Panc1 (cell line): ENCODE measurements around the gene KIF23. TPM values are rescaled to one million over a fixed set of nuclear protein-coding genes. Genes with fewer than 3 reads are reported as not detected.

Source experiments
- ATAC-seq: fragments of 200-7000 bp; cut with Tn5 transposase; 2 replicates; pipeline ENCODE4 v1.9.1; 2020; ENCODE audit warnings: mild to moderate bottlenecking, moderate library complexity
- BruUV-seq: library from RNA; stranded (reverse); fragments of 400-500 nt; replicated peaks from 2 replicates; lab custom pipeline; 2021; lab: Mats Ljungman, UMichigan
- CTCF ChIA-PET: fragments of 300-600 bp; sonication (Branson Sonifier 250); formaldehyde crosslinking; loops from one replicate; lab custom pipeline; 2022; ENCODE audit warnings: antibody characterized with exemption; lab: Charles Lee
- POLR2A ChIA-PET: fragments of 300-600 bp; sonication (Branson Sonifier 250); formaldehyde crosslinking; loops from one replicate; lab custom pipeline; 2022; ENCODE audit warnings: antibody characterized with exemption; lab: Charles Lee
- DNase-seq: peaks from one replicate; pipeline ENCODE4 v3.0.0-alpha.2; 2010; ENCODE audit warnings: low read depth, low spot score
- H3K27ac ChIP-seq: 2 replicates; pipeline ENCODE4 v1.5.1; 2011; ENCODE audit warnings: mild to moderate bottlenecking, low read length, inconsistent platforms
- H3K27me3 ChIP-seq: fragments of 200-500 bp; sonication (Bioruptor generic); 2 replicates; pipeline ENCODE4 v1.6.0; 2014; ENCODE audit warnings: low read length, inconsistent platforms; ENCODE audit not compliant: control insufficient read depth, insufficient read depth
- H3K36me3 ChIP-seq: fragments of 200-500 bp; sonication (Bioruptor generic); 2 replicates; pipeline ENCODE4 v1.5.1; 2014; ENCODE audit warnings: inconsistent platforms, mild to moderate bottlenecking, low read length, moderate library complexity; ENCODE audit not compliant: control insufficient read depth, insufficient read depth
- H3K4me1 ChIP-seq: 2 replicates; pipeline ENCODE4 v1.5.1; 2011; ENCODE audit warnings: inconsistent platforms, mild to moderate bottlenecking, low read length, moderate library complexity; ENCODE audit not compliant: control insufficient read depth, insufficient read depth
- H3K4me3 ChIP-seq, 2 experiments: 2 replicates each; pipeline ENCODE4 v1.5.1; 2011 to 2012; ENCODE audit warnings: low read depth in 2 of 2, low read length in 2 of 2, mild to moderate bottlenecking in 2 of 2, inconsistent platforms in 1 of 2, moderate library complexity in 1 of 2
- H3K9me3 ChIP-seq: fragments of 200-500 bp; sonication (Bioruptor generic); 2 replicates; pipeline ENCODE4 v1.5.1; 2014; ENCODE audit warnings: low read depth, mild to moderate bottlenecking, inconsistent platforms, low read length, moderate library complexity; ENCODE audit not compliant: control insufficient read depth, insufficient read depth
- CTCF ChIP-seq: fragments of 450-650 bp; IDR thresholded peaks from 2 replicates; pipeline ENCODE4 v1.5.1; 2017; ENCODE audit warnings: mild to moderate bottlenecking
- POLR2AphosphoS5 ChIP-seq: IDR thresholded peaks from 2 replicates; pipeline ENCODE4 v1.6.1; 2012; ENCODE audit warnings: mild to moderate bottlenecking, low read depth, low read length, moderate library complexity
- REST ChIP-seq, 2 experiments: IDR thresholded peaks; 2 replicates each; pipeline ENCODE4 v1.6.1; 2011 to 2012; ENCODE audit warnings: low read depth in 2 of 2, control low read depth in 1 of 2, low read length in 1 of 2, mild to moderate bottlenecking in 1 of 2, moderate library complexity in 1 of 2; ENCODE audit not compliant: insufficient read depth in 1 of 2
- SIN3A ChIP-seq: IDR thresholded peaks from 2 replicates; pipeline ENCODE4 v1.6.1; 2012; ENCODE audit warnings: low read depth, mild to moderate bottlenecking, low read length, moderate library complexity, borderline replicate concordance; ENCODE audit not compliant: insufficient read depth
- TCF7L2 ChIP-seq: IDR thresholded peaks from 2 replicates; pipeline ENCODE4 v1.6.1; 2011; ENCODE audit warnings: mild to moderate bottlenecking, low read depth, low read length, inconsistent platforms
- in situ Hi-C: cut with HindIII; loops from 2 replicates; pipeline ENCODE4 v1.10.0; 2016; ENCODE audit warnings: low sequenced_read_pairs, low pct_unique_long_range_greater_than_20kb
- intact Hi-C: fragments of 100-400 bp; cut with micrococcal nuclease; formaldehyde crosslinking; loops from one replicate; pipeline ENCODE4 v1.10.0; 2022; ENCODE audit not compliant: unreplicated experiment
- total RNA-seq: library from RNA; stranded (reverse); gene quantifications from one replicate; pipeline ENCODE4 v1.2.1, GENCODE V29; 2021; ENCODE audit not compliant: unreplicated experiment

KIF23 gene
- total RNA-seq, 1 experiment from 2014 or later: 82.5 TPM

GRCh38 chr15:69400850-69401249 lies 13.3 kb upstream of the KIF23 start:
- BruUV-seq: no TSS peak

DNA sequence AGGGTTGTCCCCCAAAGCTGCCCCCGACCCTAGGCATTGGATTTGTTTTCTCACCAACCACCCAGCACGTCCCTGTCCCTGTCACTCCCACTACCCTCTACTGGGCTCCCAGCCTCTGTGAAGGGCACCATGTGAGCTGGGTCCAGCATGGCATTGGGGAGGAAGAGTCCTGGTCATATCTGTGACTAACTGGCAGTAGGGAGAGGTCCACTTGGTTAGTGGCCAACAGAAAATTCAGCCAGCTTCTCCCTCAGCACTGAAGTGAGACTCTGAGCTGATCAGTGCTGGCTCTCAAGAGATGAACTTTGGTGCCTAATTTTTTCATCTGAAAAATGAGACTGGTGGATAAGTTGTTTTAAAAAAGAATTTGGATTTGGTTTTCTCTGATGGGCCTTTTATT lies 11.3 kb upstream of the KIF23 start:
- no peak overlapping the region for H3K4me3 ChIP-seq
- ChIA-PET CTCF (no interaction called here), POLR2A (no interaction called here)
- H3K27me3 ChIP-seq: no peaks in the 10 kb centered on the region
- intact Hi-C loops (no loop called here), in situ Hi-C loops (no loop called here)
- ATAC-seq (no peak), DNase-seq (no peak)
- H3K4me1 ChIP-seq: 0 out of 2 replicates have a peak, but pooled peaks cover 3% of the 10 kb centered on the region
- no TSS peak for BruUV-seq
- H3K36me3 ChIP-seq: no peaks in the 10 kb centered on the region
- TF ChIP-seq REST (IDR thresholded peaks at IDR 0.05; ENCODE audit: insufficient read depth in 1 of 2, low read depth in 2 of 2, low read length in 1 of 2) (no peak), POLR2AphosphoS5 (no peak), TCF7L2 (no peak), CTCF (no peak), SIN3A (no peak)
- H3K9me3 ChIP-seq: no peaks in the 10 kb centered on the region
- H3K27ac ChIP-seq: no peak overlapping the region

More at GRCh38 chr15:69400850-69401249, 13.3 kb upstream of the KIF23 start:
- Histone ChIP-seq H3K9me3 (no peaks in the 10 kb centered on the region), H3K4me1 (no peaks in the 10 kb centered on the region), H3K27me3 (no peaks in the 10 kb centered on the region), H3K36me3 (no peaks in the 10 kb centered on the region), H3K27ac (no peak overlapping the region), H3K4me3 (no peak overlapping the region)
- intact Hi-C loops (no loop called here), in situ Hi-C loops (no loop called here)
- no peak for ATAC-seq
- ChIA-PET CTCF (no interaction called here), POLR2A (no interaction called here)
- TF ChIP-seq TCF7L2 (no peak), POLR2AphosphoS5 (no peak), CTCF (no peak), SIN3A (no peak), REST (IDR thresholded peaks at IDR 0.05; ENCODE audit: insufficient read depth in 1 of 2, low read depth in 2 of 2, low read length in 1 of 2) (no peak)
- DNase-seq: no peak
